A549 (cell line): ENCODE results near the gene TMED5.
"Not testable (repeated sequence)": the region's sequence is repeated elsewhere in the genome, so short reads cannot be mapped to it uniquely, and the experiment has no call there.

Source experiments
- CTCF ChIP-seq: fragments of >200 bp; sonication (Bioruptor Twin); formaldehyde crosslinking; IDR thresholded peaks from 3 replicates; pipeline ENCODE4 v1.5.1; 2016
- FOXS1 ChIP-seq: fragments of 250-450 bp; sonication (Bioruptor Pico); IDR thresholded peaks from 2 replicates; pipeline ENCODE4 v1.5.0; 2020; ENCODE audit warnings: mild to moderate bottlenecking, moderate library complexity
- POLR2A ChIP-seq: IDR thresholded peaks from 2 replicates; pipeline ENCODE4 v1.6.1; 2012; ENCODE audit warnings: mild to moderate bottlenecking, low read length
- ZC3H11A ChIP-seq: fragments of 450-650 bp; IDR thresholded peaks from 2 replicates; pipeline ENCODE4 v1.6.1; 2014; ENCODE audit warnings: antibody characterized with exemption, mild to moderate bottlenecking

GRCh38 chr1:93165895-93166294 is 14.3 kb downstream of the TMED5 start:
- TF ChIP-seq ZC3H11A, POLR2A, FOXS1, CTCF: not testable (repeated sequence)
